Measurements from ENCODE around the gene TSPAN14. TPM values are rescaled to one million over a fixed set of nuclear protein-coding genes. Genes with fewer than 3 reads are reported as not detected.

Gene TSPAN14
- total RNA-seq, 3 donors from 2014 or later, result 75.5 to 96.5 (median 81.0) TPM

DNA sequence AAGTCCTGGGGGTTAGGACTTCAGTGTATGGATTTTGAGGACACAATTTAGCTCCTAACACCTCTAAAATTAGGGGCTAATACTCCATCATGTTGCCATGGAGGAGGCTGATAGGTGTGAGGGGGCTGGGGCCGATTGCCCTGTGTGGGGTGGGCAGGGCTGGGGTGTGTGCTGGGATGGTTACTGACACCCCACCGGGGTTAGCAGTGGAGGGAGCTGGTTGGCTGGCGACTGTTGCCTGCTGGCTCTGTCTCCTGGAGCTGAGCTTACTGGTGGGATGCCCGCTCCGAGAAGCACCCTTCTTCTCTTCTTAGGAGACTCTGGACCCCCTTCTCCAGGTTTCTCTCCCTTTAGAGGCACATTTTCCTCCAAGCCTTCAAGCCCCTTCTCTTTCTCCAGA, 61.4 kb downstream of the TSPAN14 start:
- intact Hi-C loops (cut with DNase I, micrococcal nuclease), result no loop called here
- Histone ChIP-seq H3K4me1 (ENCODE audit: low read depth) (no peaks in the 10 kb centered on the region), H3K4me3 (no peak overlapping the region), H3K9me3 (no peaks in the 10 kb centered on the region), H3K36me3 (ENCODE audit: low read depth) (peaks cover 3% of the 10 kb centered on the region)
- TF ChIP-seq, protein P1, sequence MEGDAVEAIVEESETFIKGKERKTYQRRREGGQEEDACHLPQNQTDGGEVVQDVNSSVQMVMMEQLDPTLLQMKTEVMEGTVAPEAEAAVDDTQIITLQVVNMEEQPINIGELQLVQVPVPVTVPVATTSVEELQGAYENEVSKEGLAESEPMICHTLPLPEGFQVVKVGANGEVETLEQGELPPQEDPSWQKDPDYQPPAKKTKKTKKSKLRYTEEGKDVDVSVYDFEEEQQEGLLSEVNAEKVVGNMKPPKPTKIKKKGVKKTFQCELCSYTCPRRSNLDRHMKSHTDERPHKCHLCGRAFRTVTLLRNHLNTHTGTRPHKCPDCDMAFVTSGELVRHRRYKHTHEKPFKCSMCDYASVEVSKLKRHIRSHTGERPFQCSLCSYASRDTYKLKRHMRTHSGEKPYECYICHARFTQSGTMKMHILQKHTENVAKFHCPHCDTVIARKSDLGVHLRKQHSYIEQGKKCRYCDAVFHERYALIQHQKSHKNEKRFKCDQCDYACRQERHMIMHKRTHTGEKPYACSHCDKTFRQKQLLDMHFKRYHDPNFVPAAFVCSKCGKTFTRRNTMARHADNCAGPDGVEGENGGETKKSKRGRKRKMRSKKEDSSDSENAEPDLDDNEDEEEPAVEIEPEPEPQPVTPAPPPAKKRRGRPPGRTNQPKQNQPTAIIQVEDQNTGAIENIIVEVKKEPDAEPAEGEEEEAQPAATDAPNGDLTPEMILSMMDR (IDR thresholded peaks at IDR 0.05), result no peak
- ATAC-seq, result no peak
- no peak for DNase-seq

DNA sequence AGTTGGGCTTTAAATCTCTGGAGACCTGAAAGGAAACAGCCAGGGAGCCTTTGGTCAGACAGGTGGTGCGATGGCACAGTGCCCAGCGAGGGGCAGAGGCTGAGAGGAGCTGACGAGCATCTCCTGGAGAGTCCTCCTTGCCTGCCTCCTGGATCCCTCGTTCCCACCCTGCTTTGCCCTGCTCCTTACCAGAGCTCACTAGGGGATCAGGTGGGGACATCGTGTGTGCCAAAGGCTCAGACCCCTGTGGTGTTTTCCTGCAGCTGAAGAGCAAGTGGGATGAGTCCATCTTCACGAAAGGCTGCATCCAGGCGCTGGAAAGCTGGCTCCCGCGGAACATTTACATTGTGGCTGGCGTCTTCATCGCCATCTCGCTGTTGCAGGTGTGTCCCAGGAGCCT, 61.8 kb downstream of the TSPAN14 start:
- intact Hi-C loops (cut with DNase I, micrococcal nuclease), result no loop called here
- ATAC-seq (no peak), DNase-seq (no peak)
- Histone ChIP-seq H3K36me3 (ENCODE audit: low read depth) (peaks cover 3% of the 10 kb centered on the region), H3K4me1 (ENCODE audit: low read depth) (no peaks in the 10 kb centered on the region), H3K4me3 (no peak overlapping the region), H3K9me3 (no peaks in the 10 kb centered on the region)
- TF ChIP-seq, protein P1 (IDR thresholded peaks at IDR 0.05), result no peak

DNA sequence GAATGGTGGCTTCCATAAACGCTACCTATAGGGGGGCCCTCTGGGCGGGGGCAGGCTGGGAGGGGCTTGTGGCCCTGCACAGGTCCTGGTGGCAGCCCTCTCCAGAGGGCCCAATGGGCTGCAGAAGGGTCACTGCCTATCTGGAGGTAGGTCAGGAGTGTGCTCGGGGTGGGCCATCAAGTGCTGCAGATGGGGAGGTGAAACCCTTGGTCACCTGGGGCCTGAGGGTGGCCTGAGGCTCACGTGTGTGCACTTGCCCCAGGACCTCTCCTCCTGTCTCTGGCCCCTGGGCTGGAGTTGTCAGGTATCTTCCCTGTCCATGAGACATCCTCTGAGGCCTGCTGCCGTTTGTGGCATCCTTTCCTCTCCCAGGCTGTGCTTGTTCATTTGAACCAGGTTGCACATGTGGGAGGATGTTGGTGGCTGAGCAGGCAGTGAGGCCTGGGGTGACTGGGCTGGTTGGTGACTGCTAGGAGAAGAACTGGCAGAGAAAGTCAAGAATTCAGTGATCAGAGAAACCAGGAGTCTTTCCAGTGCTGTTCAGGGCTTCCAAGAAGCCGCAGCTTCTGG, 62.5 kb downstream of the TSPAN14 start:
- ATAC-seq (no peak), DNase-seq (no peak)
- intact Hi-C loops (cut with DNase I, micrococcal nuclease), result no loop called here
- TF ChIP-seq, protein P1 (IDR thresholded peaks at IDR 0.05), result no peak
- no peaks in the 10 kb centered on the region for H3K4me1 ChIP-seq (ENCODE audit: low read depth)
- H3K9me3 ChIP-seq, result no peaks in the 10 kb centered on the region
- peaks cover 3% of the 10 kb centered on the region for H3K36me3 ChIP-seq (ENCODE audit: low read depth)
- H3K4me3 ChIP-seq, result no peak overlapping the region

DNA sequence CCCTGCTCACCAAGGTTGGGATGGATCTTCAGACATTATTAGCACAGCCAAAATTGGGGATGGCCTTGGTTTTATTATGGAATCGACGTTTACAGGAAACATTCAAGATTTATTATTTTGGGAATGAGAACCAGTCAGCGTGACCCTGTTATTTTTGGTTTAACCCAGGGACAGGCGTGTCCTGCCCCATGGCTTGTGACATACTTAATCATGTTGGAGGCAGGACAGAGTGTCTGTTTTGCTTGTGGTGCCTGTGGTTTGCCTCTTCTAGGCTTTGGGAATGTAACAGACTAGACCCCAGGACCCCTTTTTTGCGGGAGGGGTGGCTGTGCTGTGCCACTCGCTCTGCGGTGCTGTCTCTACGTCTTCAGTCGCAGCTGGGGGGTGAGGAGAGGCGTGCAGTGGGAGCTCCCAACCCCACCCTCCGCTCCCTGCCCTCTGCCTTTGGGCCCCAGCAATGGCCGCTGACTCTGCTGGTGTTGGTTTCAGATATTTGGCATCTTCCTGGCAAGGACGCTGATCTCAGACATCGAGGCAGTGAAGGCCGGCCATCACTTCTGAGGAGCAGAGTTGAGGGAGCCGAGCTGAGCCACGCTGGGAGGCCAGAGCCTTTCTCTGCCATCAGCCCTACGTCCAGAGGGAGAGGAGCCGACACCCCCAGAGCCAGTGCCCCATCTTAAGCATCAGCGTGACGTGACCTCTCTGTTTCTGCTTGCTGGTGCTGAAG, 63.5 kb downstream of the TSPAN14 start:
- DNase-seq (no peak), ATAC-seq (no peak)
- TF ChIP-seq, protein P1 (IDR thresholded peaks at IDR 0.05), result no peak
- intact Hi-C loops (cut with DNase I, micrococcal nuclease), result no loop called here
- Histone ChIP-seq H3K4me3 (no peak overlapping the region), H3K9me3 (no peaks in the 10 kb centered on the region), H3K4me1 (ENCODE audit: low read depth) (no peaks in the 10 kb centered on the region), H3K36me3 (ENCODE audit: low read depth) (peaks cover 3% of the 10 kb centered on the region)

GRCh38 chr10:80518143-80518806, 64.2 kb downstream of the TSPAN14 start:
- no peaks in the 10 kb centered on the region for H3K4me1 ChIP-seq (ENCODE audit: low read depth)
- intact Hi-C loops (cut with DNase I, micrococcal nuclease), result no loop called here
- TF ChIP-seq, protein P1 (IDR thresholded peaks at IDR 0.05), result no peak
- DNase-seq, result no peak
- no peaks in the 10 kb centered on the region for H3K9me3 ChIP-seq
- no peak overlapping the region for H3K4me3 ChIP-seq
- peaks cover 3% of the 10 kb centered on the region for H3K36me3 ChIP-seq (ENCODE audit: low read depth)
- no peak for ATAC-seq
